Transverse colon (tissue), 3 donors: Measurements from ENCODE around the gene MEGF8.

Source experiments
- POLR2A ChIP-seq: fragments of 450-650 bp; IDR thresholded peaks from one replicate; pipeline ENCODE4 v1.6.1; 2016; ENCODE audit warnings: antibody characterized with exemption, mild to moderate bottlenecking, moderate library complexity
- TF ChIP-seq, protein P1 (sequence below), 5 experiments: fragments of 200-600 bp in 3 of 5; fragments of 450-650 bp in 2 of 5; sonication (generic) in 3 of 5; IDR thresholded peaks; 1 replicate in 2 of 5; 2 replicates in 3 of 5; pipeline ENCODE4 v1.5.1; 2016 to 2017; ENCODE audit warnings: antibody characterized with exemption in 5 of 5, inconsistent platforms in 3 of 5, mild to moderate bottlenecking in 2 of 5, moderate library complexity in 1 of 5

DNA sequence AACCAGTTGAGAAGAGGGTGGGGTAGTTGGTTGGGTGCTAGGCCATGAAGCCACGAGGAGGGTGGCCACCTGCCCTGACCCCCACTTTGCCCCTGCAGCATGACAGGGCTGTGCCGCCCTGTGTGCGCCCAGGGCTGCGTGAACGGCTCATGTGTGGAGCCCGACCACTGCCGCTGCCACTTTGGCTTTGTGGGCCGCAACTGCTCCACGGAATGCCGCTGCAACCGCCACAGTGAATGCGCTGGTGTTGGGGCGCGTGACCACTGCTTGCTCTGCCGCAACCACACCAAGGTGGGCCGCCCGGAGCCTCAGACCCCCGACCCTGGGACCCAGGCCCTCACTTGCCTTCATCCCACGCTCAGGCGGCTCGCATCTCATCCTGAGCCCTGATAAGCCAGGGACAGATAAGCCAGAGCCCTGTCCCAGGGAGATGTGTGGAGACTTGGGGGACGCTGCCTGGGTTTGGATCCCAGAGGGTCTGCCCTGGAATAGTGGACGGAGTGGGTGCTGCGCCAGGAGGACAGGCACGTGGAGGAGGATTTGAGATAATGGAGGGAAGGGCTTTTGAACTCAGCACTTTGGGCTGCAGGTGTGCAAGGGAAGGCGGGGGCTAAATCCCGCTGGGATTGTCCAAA is 44.1 kb downstream of the MEGF8 start:
- TF ChIP-seq POLR2A = no peak
- TF ChIP-seq, protein P1, sequence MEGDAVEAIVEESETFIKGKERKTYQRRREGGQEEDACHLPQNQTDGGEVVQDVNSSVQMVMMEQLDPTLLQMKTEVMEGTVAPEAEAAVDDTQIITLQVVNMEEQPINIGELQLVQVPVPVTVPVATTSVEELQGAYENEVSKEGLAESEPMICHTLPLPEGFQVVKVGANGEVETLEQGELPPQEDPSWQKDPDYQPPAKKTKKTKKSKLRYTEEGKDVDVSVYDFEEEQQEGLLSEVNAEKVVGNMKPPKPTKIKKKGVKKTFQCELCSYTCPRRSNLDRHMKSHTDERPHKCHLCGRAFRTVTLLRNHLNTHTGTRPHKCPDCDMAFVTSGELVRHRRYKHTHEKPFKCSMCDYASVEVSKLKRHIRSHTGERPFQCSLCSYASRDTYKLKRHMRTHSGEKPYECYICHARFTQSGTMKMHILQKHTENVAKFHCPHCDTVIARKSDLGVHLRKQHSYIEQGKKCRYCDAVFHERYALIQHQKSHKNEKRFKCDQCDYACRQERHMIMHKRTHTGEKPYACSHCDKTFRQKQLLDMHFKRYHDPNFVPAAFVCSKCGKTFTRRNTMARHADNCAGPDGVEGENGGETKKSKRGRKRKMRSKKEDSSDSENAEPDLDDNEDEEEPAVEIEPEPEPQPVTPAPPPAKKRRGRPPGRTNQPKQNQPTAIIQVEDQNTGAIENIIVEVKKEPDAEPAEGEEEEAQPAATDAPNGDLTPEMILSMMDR (IDR thresholded peaks at IDR 0.05) = no peak
